ENCODE data around the gene DIP2C. TPM values are rescaled to one million over a fixed set of nuclear protein-coding genes. Genes with fewer than 3 reads are reported as not detected.
"Not testable (repeated sequence)": the region's sequence is repeated elsewhere in the genome, so short reads cannot be mapped to it uniquely, and the experiment has no call there.

DIP2C gene
- total RNA-seq, 1 donor from 2014 or later, result 23.1 TPM

DNA sequence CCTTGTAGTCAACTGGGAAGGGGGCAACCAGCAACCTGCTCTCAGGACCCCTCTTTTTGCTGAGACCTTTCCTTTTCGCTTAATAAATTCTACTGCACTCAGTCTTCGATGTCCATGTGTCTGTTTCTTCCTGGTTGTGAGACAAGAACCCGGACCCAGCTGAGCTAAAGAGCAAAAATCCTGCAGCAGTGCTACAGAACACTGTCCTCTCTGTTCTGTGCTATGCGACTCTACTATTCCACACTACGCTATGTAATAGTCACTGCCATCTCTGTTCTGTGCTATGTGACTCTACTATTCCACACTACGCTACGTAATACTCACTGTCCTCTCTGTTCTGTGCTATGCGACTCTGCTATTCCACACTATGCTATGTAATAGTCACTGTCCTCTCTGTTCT, 34.3 kb downstream of the DIP2C start:
- TF ChIP-seq, protein P1, sequence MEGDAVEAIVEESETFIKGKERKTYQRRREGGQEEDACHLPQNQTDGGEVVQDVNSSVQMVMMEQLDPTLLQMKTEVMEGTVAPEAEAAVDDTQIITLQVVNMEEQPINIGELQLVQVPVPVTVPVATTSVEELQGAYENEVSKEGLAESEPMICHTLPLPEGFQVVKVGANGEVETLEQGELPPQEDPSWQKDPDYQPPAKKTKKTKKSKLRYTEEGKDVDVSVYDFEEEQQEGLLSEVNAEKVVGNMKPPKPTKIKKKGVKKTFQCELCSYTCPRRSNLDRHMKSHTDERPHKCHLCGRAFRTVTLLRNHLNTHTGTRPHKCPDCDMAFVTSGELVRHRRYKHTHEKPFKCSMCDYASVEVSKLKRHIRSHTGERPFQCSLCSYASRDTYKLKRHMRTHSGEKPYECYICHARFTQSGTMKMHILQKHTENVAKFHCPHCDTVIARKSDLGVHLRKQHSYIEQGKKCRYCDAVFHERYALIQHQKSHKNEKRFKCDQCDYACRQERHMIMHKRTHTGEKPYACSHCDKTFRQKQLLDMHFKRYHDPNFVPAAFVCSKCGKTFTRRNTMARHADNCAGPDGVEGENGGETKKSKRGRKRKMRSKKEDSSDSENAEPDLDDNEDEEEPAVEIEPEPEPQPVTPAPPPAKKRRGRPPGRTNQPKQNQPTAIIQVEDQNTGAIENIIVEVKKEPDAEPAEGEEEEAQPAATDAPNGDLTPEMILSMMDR (conservative IDR thresholded peaks at IDR 0.05), result no peak
- Mint-ChIP-seq H3K27me3 (no peaks in the 10 kb centered on the region), H3K27ac (no peak overlapping the region), H3K9me3 (no peaks in the 10 kb centered on the region), H3K36me3 (no peaks in the 10 kb centered on the region), H3K4me1 (ENCODE audit: unreplicated experiment) (peaks cover 32% of the 10 kb centered on the region), H3K4me3 (no peak overlapping the region)
- DNase-seq (ENCODE audit: extremely low spot score, unreplicated experiment), result no peak

DNA sequence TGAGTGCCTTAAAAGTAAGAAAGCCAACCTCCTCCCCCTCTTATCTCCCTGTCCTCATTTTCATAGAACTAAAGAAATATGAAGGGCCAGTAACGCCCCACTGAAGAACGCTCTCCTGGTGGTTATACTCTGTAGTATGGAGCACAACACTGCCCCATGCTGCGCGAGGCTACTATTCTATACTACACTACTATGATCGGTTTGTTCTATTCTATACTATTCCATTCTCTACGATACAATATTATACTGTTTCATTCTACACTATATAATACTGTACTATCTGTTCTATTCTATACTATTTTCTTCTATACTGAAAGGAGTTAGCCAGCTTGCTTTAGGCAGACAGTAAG, 34.8 kb downstream of the DIP2C start:
- Mint-ChIP-seq H3K27me3 (no peaks in the 10 kb centered on the region), H3K36me3 (no peaks in the 10 kb centered on the region), H3K9me3 (no peaks in the 10 kb centered on the region), H3K4me3 (no peak overlapping the region), H3K27ac (no peak overlapping the region), H3K4me1 (ENCODE audit: unreplicated experiment) (peaks cover 35% of the 10 kb centered on the region)
- peak; percentile 6 for DNase-seq (ENCODE audit: extremely low spot score, unreplicated experiment)
- TF ChIP-seq, protein P1 (conservative IDR thresholded peaks at IDR 0.05), result no peak

DNA sequence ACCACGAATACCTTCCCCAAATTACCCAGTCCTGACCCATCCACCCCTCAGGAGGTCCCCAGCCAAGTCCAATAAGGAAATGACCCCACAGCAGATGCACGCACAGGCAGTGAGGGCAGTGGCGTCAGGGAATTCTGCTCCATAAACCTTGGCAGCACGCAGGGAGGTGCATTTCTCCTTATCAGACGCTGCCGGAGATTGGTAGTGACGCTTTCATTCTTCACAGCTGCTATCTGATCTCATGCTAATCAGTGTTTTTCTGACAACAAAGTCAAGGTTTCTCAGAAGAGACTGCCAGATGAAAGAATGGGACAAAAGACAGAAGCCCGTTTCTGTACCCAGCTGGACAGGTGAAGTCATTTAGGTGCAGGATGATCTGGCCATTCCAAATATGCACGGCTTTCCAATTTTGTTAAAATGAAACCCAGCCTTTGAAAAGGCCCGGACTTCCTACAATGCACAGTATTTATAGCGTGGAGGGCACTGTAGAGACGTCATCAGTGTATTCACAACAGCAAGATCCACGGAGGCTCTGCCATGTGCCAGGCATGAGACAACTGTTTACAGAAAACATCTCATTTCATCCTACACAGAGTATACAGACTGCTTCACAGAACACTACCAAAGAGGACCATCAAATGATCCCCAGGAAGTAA, 35.3 kb downstream of the DIP2C start:
- DNase-seq (ENCODE audit: extremely low spot score, unreplicated experiment), result peak; percentile 56
- Mint-ChIP-seq H3K4me1 (ENCODE audit: unreplicated experiment) (peaks cover 33% of the 10 kb centered on the region), H3K27me3 (no peaks in the 10 kb centered on the region), H3K9me3 (no peaks in the 10 kb centered on the region), H3K27ac (no peak overlapping the region), H3K4me3 (no peak overlapping the region), H3K36me3 (no peaks in the 10 kb centered on the region)
- TF ChIP-seq, protein P1 (conservative IDR thresholded peaks at IDR 0.05), result no peak

DNA sequence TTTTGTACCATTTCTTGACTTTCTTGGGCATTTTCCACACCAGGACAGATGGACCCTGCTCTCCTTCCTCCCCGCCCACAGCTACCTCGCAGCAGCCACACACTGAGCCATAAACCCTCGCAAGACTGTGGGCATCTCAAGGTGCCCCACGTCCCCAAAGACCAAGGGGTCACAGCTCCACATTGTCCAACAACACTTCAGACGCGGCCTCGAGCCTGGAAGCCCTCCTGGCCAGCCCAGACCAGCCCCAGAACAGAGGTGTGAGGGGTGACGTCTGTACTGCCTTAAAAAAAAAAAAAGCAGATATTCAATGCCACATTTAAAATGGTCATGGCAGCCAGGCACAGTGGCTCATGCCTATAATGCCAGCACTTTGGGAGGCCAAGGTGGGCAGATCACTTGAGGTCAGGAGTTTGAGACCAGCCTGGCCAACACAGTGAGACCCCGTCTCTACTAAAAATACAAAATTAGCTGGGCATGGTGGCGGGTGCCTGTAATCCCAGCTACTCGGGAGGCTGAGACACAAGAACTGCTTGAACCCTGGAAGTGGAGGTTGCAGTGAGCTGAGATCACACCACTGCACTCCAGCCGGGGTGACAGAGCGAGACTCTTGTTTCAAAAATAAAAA, 36.5 kb downstream of the DIP2C start:
- Mint-ChIP-seq H3K27ac (peak overlapping the region; percentile 71), H3K4me1 (ENCODE audit: unreplicated experiment) (peaks cover 28% of the 10 kb centered on the region)
- not testable (repeated sequence) for H3K36me3 Mint-ChIP-seq, H3K9me3 Mint-ChIP-seq, H3K27me3 Mint-ChIP-seq, H3K4me3 Mint-ChIP-seq
- DNase-seq (ENCODE audit: extremely low spot score, unreplicated experiment), result peak; percentile 57

DNA sequence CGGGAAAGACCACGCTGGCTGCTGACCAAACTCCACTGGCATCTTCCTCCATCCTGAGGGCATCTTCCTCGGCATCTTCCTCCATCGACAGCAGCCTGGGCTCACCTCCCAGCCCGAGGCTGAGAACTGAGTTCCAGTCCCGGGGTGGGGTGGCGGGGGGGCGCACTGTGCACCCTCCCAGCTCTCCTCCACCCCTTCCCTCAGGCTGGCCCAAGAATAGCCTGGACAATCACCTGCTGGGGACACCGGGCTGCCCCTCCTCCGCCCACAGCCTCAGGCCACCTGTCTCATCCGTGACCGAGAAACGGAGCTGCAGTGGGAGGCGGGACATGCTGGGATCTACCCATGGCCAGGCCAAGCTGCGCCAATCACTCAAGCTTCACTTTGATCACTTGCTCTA, 37.2 kb downstream of the DIP2C start:
- H3K27ac Mint-ChIP-seq, result peak overlapping the region; percentile 71
- H3K36me3 Mint-ChIP-seq, result no peaks in the 10 kb centered on the region
- no peak overlapping the region for H3K4me3 Mint-ChIP-seq
- H3K4me1 Mint-ChIP-seq (ENCODE audit: unreplicated experiment), result peaks cover 28% of the 10 kb centered on the region
- no peaks in the 10 kb centered on the region for H3K9me3 Mint-ChIP-seq
- peak; percentile 50 for DNase-seq (ENCODE audit: extremely low spot score, unreplicated experiment)
- TF ChIP-seq, protein P1 (conservative IDR thresholded peaks at IDR 0.05), result no peak
- no peaks in the 10 kb centered on the region for H3K27me3 Mint-ChIP-seq

DNA sequence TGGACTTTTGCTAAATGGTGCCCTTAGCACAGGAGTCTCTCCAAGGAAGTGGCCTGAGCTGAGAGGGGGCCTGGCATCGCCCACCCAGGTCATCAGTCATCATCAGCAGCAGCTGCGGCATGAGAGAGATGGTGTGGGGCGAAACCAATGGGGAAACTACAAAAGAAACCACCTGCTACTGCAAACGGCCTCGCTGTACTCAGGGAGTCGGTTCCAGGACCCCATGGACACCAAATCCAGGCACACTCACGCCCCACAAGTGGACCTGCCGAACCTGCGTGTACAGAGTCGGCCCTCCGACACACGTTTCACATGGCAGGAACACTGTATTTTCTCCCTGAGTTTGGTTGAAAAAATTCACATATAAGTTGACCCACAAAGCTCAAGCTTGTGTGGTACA, 37.8 kb downstream of the DIP2C start:
- H3K27ac Mint-ChIP-seq, result no peak overlapping the region

More for the DNA sequence above, 37.8 kb downstream of the DIP2C start:
- peak; percentile 52 for DNase-seq (ENCODE audit: extremely low spot score, unreplicated experiment)
- Mint-ChIP-seq H3K4me3 (no peak overlapping the region), H3K36me3 (no peaks in the 10 kb centered on the region), H3K27me3 (no peaks in the 10 kb centered on the region), H3K4me1 (ENCODE audit: unreplicated experiment) (peaks cover 28% of the 10 kb centered on the region), H3K9me3 (no peaks in the 10 kb centered on the region)
- TF ChIP-seq, protein P1 (conservative IDR thresholded peaks at IDR 0.05), result no peak

All from type B pancreatic cell (in vitro differentiated cells).